H1 (cell line): ENCODE results near the gene DDIAS. TPM values are rescaled to one million over a fixed set of nuclear protein-coding genes. Genes with fewer than 3 reads are reported as not detected.

Experiments
- CTCF ChIA-PET: fragments of 300-600 bp; sonication (Branson Sonifier 250); formaldehyde crosslinking; loops from one replicate; lab custom pipeline; 2021; ENCODE audit not compliant: partially characterized antibody; lab: Charles Lee
- POLR2A ChIA-PET: fragments of 300-600 bp; sonication (Branson Sonifier 250); formaldehyde crosslinking; loops from one replicate; lab custom pipeline; 2021; ENCODE audit warnings: inconsistent platforms; ENCODE audit not compliant: partially characterized antibody; lab: Charles Lee
- DNase-seq, 2 experiments: peaks; one replicate each; pipeline versions ENCODE4 v3.0.0 to v3.0.0-alpha.2; 2010 to 2022; ENCODE audit warnings: low spot score in 2 of 2, low read depth in 1 of 2, mixed read lengths in 1 of 2
- FAIRE-seq: peaks from 2 replicates; lab custom pipeline; 2011; peaks lifted over from hg19 to GRCh38; lab: Jason Lieb, UNC
- H2AFZ ChIP-seq: 2 replicates; pipeline ENCODE4 v1.8.1; 2012; ENCODE audit warnings: low read length, inconsistent platforms
- H2AK5ac ChIP-seq: 2 replicates; pipeline ENCODE4 v1.6.1; 2013; ENCODE audit warnings: low read depth, low read length
- H2BK120ac ChIP-seq: replicated peaks from 2 replicates; pipeline ENCODE3; 2013; ENCODE audit warnings: low read depth, low read length, inconsistent platforms
- H2BK12ac ChIP-seq: 2 replicates; pipeline ENCODE4 v1.6.1; 2013; ENCODE audit warnings: low read depth, low read length
- H2BK15ac ChIP-seq: 2 replicates; pipeline ENCODE4 v1.6.1; 2013; ENCODE audit warnings: low read length
- H2BK20ac ChIP-seq: 2 replicates; pipeline ENCODE4 v1.6.1; 2013; ENCODE audit warnings: low read length
- H2BK5ac ChIP-seq: 2 replicates; pipeline ENCODE4 v1.6.1; 2013; ENCODE audit warnings: low read depth, low read length
- H3K14ac ChIP-seq: 2 replicates; pipeline ENCODE4 v1.6.1; 2013; ENCODE audit warnings: inconsistent platforms; ENCODE audit not compliant: insufficient read length
- H3K18ac ChIP-seq: 2 replicates; pipeline ENCODE4 v1.6.1; 2013; ENCODE audit warnings: low read length; ENCODE audit errors: extremely low read depth
- H3K23ac ChIP-seq: 2 replicates; pipeline ENCODE4 v1.6.1; 2013; ENCODE audit warnings: inconsistent platforms; ENCODE audit not compliant: insufficient read length
- H3K23me2 ChIP-seq: 2 replicates; pipeline ENCODE4 v1.6.1; 2013; ENCODE audit warnings: low read depth, low read length
- H3K27ac ChIP-seq: 2 replicates; pipeline ENCODE4 v1.6.1; 2011; ENCODE audit warnings: low read depth, low read length, inconsistent platforms
- H3K27me3 ChIP-seq, 4 experiments: replicated peaks in 1 of 4; 1 replicate in 1 of 4; 2 replicates in 3 of 4; pipeline versions ENCODE4 v1.6.1 to v1.8.1; 2011 to 2013; ENCODE audit warnings: low read length in 3 of 4, mild to moderate bottlenecking in 3 of 4, inconsistent platforms in 2 of 4, mixed read lengths in 2 of 4, moderate library complexity in 1 of 4; ENCODE audit not compliant: control insufficient read depth in 3 of 4, insufficient read depth in 3 of 4; ENCODE audit errors: extremely low read depth in 1 of 4
- H3K36me3 ChIP-seq, 4 experiments: 2 replicates each; pipeline versions ENCODE4 v1.6.1 to v1.8.1; 2011 to 2013; ENCODE audit warnings: mild to moderate bottlenecking in 4 of 4, low read length in 3 of 4, moderate library complexity in 2 of 4, control low read depth in 1 of 4, inconsistent platforms in 1 of 4; ENCODE audit not compliant: insufficient read depth in 4 of 4, control insufficient read depth in 2 of 4
- H3K4ac ChIP-seq: replicated peaks from 2 replicates; pipeline ENCODE3; 2013; ENCODE audit warnings: low read length, low read depth, mixed read lengths, inconsistent platforms; ENCODE audit not compliant: insufficient read length
- H3K4me1 ChIP-seq, 4 experiments: replicated peaks in 1 of 4; 1 replicate in 1 of 4; 2 replicates in 3 of 4; pipeline versions ENCODE4 v1.6.1 to v1.8.1; 2011 to 2013; ENCODE audit warnings: low read length in 3 of 4, inconsistent platforms in 2 of 4, mixed read lengths in 1 of 4; ENCODE audit not compliant: insufficient read depth in 4 of 4, control insufficient read depth in 3 of 4
- H3K4me2 ChIP-seq, 2 experiments: 2 replicates each; pipeline versions ENCODE4 v1.6.1 to v1.8.1; 2011 to 2013; ENCODE audit warnings: low read depth in 2 of 2, low read length in 2 of 2, control low read depth in 1 of 2, inconsistent platforms in 1 of 2, mild to moderate bottlenecking in 1 of 2; ENCODE audit not compliant: insufficient read depth in 1 of 2
- H3K4me3 ChIP-seq, 4 experiments: fragments of 200-600, 300-600 bp in 1 of 4; sonication (generic), shearing (Covaris generic), sonication (Bioruptor Twin) in 1 of 4; 2 replicates each; pipeline versions ENCODE4 v1.5.1 to v1.8.1; 2011 to 2016; ENCODE audit warnings: low read length in 4 of 4, low read depth in 3 of 4, control low read depth in 2 of 4, inconsistent platforms in 2 of 4, mild to moderate bottlenecking in 2 of 4, mixed read lengths in 1 of 4, moderate library complexity in 1 of 4; ENCODE audit not compliant: insufficient read depth in 2 of 4; ENCODE audit errors: extremely low read depth in 1 of 4
- H3K56ac ChIP-seq: replicated peaks from 2 replicates; pipeline ENCODE3; 2013; ENCODE audit warnings: low read depth, mild to moderate bottlenecking, mixed read lengths, low read length, inconsistent platforms; ENCODE audit not compliant: insufficient read length
- H3K79me1 ChIP-seq: 2 replicates; pipeline ENCODE4 v1.6.1; 2013; ENCODE audit warnings: low read depth, low read length, control low read depth
- H3K79me2 ChIP-seq, 2 experiments: 2 replicates each; pipeline versions ENCODE4 v1.6.1 to v1.8.1; 2012 to 2013; ENCODE audit warnings: low read length in 2 of 2, mild to moderate bottlenecking in 2 of 2, inconsistent platforms in 1 of 2; ENCODE audit not compliant: insufficient read depth in 2 of 2, control insufficient read depth in 1 of 2
- H3K9ac ChIP-seq, 4 experiments: replicated peaks in 1 of 4; 1 replicate in 1 of 4; 2 replicates in 3 of 4; pipeline versions ENCODE4 v1.6.1 to v1.8.1; 2011 to 2013; ENCODE audit warnings: low read depth in 3 of 4, low read length in 3 of 4, control low read depth in 2 of 4, mild to moderate bottlenecking in 2 of 4, moderate library complexity in 2 of 4, inconsistent platforms in 1 of 4; ENCODE audit errors: extremely low read depth in 1 of 4
- H3K9me3 ChIP-seq, 2 experiments: 2 replicates each; pipeline versions ENCODE4 v1.6.1 to v1.8.1; 2012 to 2013; ENCODE audit warnings: mild to moderate bottlenecking in 2 of 2, moderate library complexity in 2 of 2, control low read depth in 1 of 2, inconsistent platforms in 1 of 2, low read depth in 1 of 2, low read length in 1 of 2, mixed read lengths in 1 of 2; ENCODE audit not compliant: insufficient read depth in 2 of 2
- H4K20me1 ChIP-seq, 2 experiments: replicated peaks in 1 of 2; 2 replicates each; pipeline versions ENCODE3 to v1.8.1; 2011 to 2013; ENCODE audit warnings: inconsistent platforms in 2 of 2, low read length in 2 of 2, mild to moderate bottlenecking in 1 of 2; ENCODE audit not compliant: insufficient read depth in 2 of 2, control insufficient read depth in 1 of 2
- H4K5ac ChIP-seq: 2 replicates; pipeline ENCODE4 v1.6.1; 2013; ENCODE audit warnings: low read length, low read depth, mixed read lengths, inconsistent platforms; ENCODE audit not compliant: insufficient read length
- H4K8ac ChIP-seq: 2 replicates; pipeline ENCODE4 v1.8.0; 2013; ENCODE audit warnings: mild to moderate bottlenecking, moderate library complexity, low read length, inconsistent platforms; ENCODE audit not compliant: insufficient read depth; ENCODE audit errors: extremely low read depth
- H4K91ac ChIP-seq: replicated peaks from 2 replicates; pipeline ENCODE3; 2013; ENCODE audit warnings: low read length, mixed read lengths, inconsistent platforms; ENCODE audit not compliant: insufficient read length
- BCL11A ChIP-seq, 2 experiments: IDR thresholded peaks; one replicate each; pipeline ENCODE4 v1.6.1; 2011; ENCODE audit warnings: low read depth in 2 of 2, low read length in 2 of 2, mild to moderate bottlenecking in 2 of 2
- BRCA1 ChIP-seq: IDR thresholded peaks from 2 replicates; pipeline ENCODE4 v1.6.1; 2012; ENCODE audit warnings: low read depth, low read length, improper control_type of control experiment
- CEBPB ChIP-seq: IDR thresholded peaks from 2 replicates; pipeline ENCODE4 v1.6.1; 2012; ENCODE audit warnings: low read depth, low read length
- HDAC6 ChIP-seq: IDR thresholded peaks from one replicate; pipeline ENCODE4 v1.7.1; 2012; ENCODE audit warnings: low read depth, mild to moderate bottlenecking, inconsistent platforms, low read length, moderate library complexity
- NANOG ChIP-seq: IDR thresholded peaks from 2 replicates; pipeline ENCODE4 v1.6.1; 2011; ENCODE audit warnings: low read length, low read depth, mild to moderate bottlenecking, inconsistent platforms; ENCODE audit not compliant: insufficient read depth, poor library complexity, severe bottlenecking
- TAF1 ChIP-seq: IDR thresholded peaks from 2 replicates; pipeline ENCODE4 v1.6.1; 2011; ENCODE audit warnings: mild to moderate bottlenecking, low read depth, low read length
- polyA plus RNA-seq, 7 experiments: library from polyadenylated mRNA; depleted of rRNA in 3 of 7; stranded (reverse) in 5 of 7; unstranded in 2 of 7; fragments of >200 nt in 5 of 7; fragments of 200-250 nt in 2 of 7; gene quantifications; 1 replicate in 5 of 7; 2 replicates in 1 of 7; 4 replicates in 1 of 7; pipeline versions ENCODE4 v1.2.1 to v1.2.3, GENCODE V29; 2011 to 2013; ENCODE audit warnings: missing spikeins in 2 of 7, mixed read lengths in 2 of 7
- total RNA-seq: library from RNA; stranded (reverse); fragmentation: NEBNext Ultra II Directional; extraction: Animal tissue kit (Norgen Biotek cat#: 25700); gene quantifications from 2 replicates; pipeline ENCODE4 v1.2.1, GENCODE V29; 2021

The DDIAS gene
- total and polyA plus RNA-seq, 2 of the 8 experiments (the other 6 are each of a cell fraction or from before 2014, with no cell fraction given), result 11.6 to 25.7 TPM

DNA sequence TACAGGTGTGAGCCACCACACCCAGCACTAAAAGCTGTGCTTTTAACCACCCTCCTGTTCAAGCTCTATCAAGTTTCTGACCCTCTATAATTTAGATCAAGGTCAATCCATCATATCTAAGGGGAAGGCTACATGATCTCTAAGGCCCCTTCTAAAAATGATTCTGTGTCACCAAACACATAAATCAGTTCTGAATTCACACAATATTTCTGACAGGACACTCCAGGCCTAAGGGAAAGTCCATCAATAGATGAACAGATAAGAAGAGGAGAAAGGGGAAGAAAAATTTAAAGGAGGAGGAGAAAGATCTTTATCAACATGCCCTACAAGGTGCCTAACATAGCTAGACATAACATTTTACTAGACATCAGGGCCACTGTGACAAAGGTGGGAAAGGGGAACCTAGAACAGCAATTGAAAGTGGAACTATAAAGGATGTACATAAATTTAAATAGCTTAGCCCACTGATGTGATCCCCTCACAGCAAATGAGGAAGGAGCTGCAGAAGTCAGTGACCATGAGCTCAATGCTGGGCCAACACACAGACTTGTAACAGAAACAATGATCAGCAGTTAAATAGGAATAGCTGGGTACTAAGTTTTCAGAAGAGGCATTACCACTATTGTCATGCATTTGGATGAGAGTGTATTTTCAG lies 6.0 kb upstream of the DDIAS start:
- H2BK12ac ChIP-seq, result no peak overlapping the region
- DNase-seq, result no peak
- no peaks in the 10 kb centered on the region for H3K9me3 ChIP-seq
- ChIA-PET POLR2A (interaction anchor here (0.6 kb wide), 1 partner anchor 31 kb away, joined by 3 read pairs; no protein-coding TSS in a partner anchor), CTCF (interaction anchor here (1.4 kb wide), 1 partner anchor 22 kb away, joined by 3 read pairs; no protein-coding TSS in a partner anchor)
- no peak overlapping the region for H3K23ac ChIP-seq
- H4K91ac ChIP-seq, result no peak overlapping the region
- no peak overlapping the region for H3K18ac ChIP-seq
- no peak overlapping the region for H2BK15ac ChIP-seq
- no peak overlapping the region for H3K4me2 ChIP-seq
- H3K79me2 ChIP-seq, result peaks cover 0 to 30% of the 10 kb centered on the region in 2 experiments; a peak in 2 of 4 replicates
- H4K8ac ChIP-seq, result no peak overlapping the region
- H2BK120ac ChIP-seq, result no peak overlapping the region
- H2BK5ac ChIP-seq, result no peak overlapping the region
- H2AK5ac ChIP-seq, result no peak overlapping the region
- no peak overlapping the region for H3K4me3 ChIP-seq
- no peak overlapping the region for H3K4ac ChIP-seq
- H4K20me1 ChIP-seq, result no peaks in the 10 kb centered on the region
- H3K9ac ChIP-seq, result no peak overlapping the region
- no peaks in the 10 kb centered on the region for H3K27me3 ChIP-seq
- peaks cover 2% of the 10 kb centered on the region for H3K23me2 ChIP-seq
- no peak overlapping the region for H2BK20ac ChIP-seq
- H3K79me1 ChIP-seq, result peaks cover 3% of the 10 kb centered on the region
- H3K14ac ChIP-seq, result no peak overlapping the region
- H3K56ac ChIP-seq, result no peak overlapping the region
- peaks cover 0 to 2% (median 0%) of the 10 kb centered on the region in 4 experiments; a peak in 2 of 8 replicates for H3K36me3 ChIP-seq
- no peak for FAIRE-seq
- no peak for TF ChIP-seq TAF1
- no peak for TF ChIP-seq CEBPB
- TF ChIP-seq BCL11A (IDR thresholded peaks at IDR 0.05; ENCODE audit: low read depth in 2 of 2, low read length in 2 of 2), result no peak
- TF ChIP-seq BRCA1, result no peak
- no peak for TF ChIP-seq HDAC6
- no peak for TF ChIP-seq NANOG
- H3K27ac ChIP-seq, result no peak overlapping the region
- no peak overlapping the region for H4K5ac ChIP-seq
- no peak overlapping the region for H2AFZ ChIP-seq
- H3K4me1 ChIP-seq, result peaks cover 0 to 6% (median 5%) of the 10 kb centered on the region in 4 experiments; a peak in 5 of 7 replicates
